SK-N-SH (cell line): ENCODE measurements around the gene PAPSS2. TPM values are rescaled to one million over a fixed set of nuclear protein-coding genes. Genes with fewer than 3 reads are reported as not detected.
A peak's percentile ranks its signal among the peaks of the same experiment; 100 is the strongest.

Experiments used
- CTCF ChIA-PET: fragments of 300-600, 350-600 bp; formaldehyde crosslinking; extraction: SDS; loops from one replicate; lab custom pipeline; 2021; lab: Yijun Ruan, JAX
- POLR2A ChIA-PET: fragments of 350-600 bp; sonication (Branson Sonifier 250); formaldehyde crosslinking; extraction: SDS; loops from one replicate; lab custom pipeline; 2020; ENCODE audit warnings: antibody characterized with exemption, inconsistent platforms; lab: Yijun Ruan, JAX
- DNase-seq: peaks from one replicate; pipeline ENCODE4 v3.0.0; 2012
- H2AFZ ChIP-seq: fragments of 200-600 bp; sonication (generic); 2 replicates; pipeline ENCODE4 v1.8.1; 2016; ENCODE audit warnings: antibody characterized with exemption, mild to moderate bottlenecking, low read depth
- H3F3A ChIP-seq: fragments of 200-600 bp; sonication (generic); replicated peaks from 2 replicates; pipeline ENCODE3; 2016; ENCODE audit warnings: antibody characterized with exemption, mild to moderate bottlenecking; ENCODE audit not compliant: insufficient read depth
- H3K27ac ChIP-seq, 2 experiments: fragments of 200-500 bp in 1 of 2; fragments of 200-600 bp in 1 of 2; sonication (Bioruptor generic) in 1 of 2; sonication (generic), shearing (Covaris generic) in 1 of 2; 2 replicates each; pipeline versions ENCODE4 v1.5.1 to v1.6.1; 2014 to 2016; ENCODE audit warnings: low read depth in 2 of 2, inconsistent platforms in 1 of 2, low read length in 1 of 2, mild to moderate bottlenecking in 1 of 2, mixed read lengths in 1 of 2
- H3K27me3 ChIP-seq: fragments of 200-600 bp; sonication (generic), shearing (Covaris generic); 2 replicates; pipeline ENCODE4 v1.6.1; 2016; ENCODE audit warnings: mixed run types; ENCODE audit not compliant: insufficient read depth
- H3K36me3 ChIP-seq, 2 experiments: fragments of 200-500 bp in 1 of 2; fragments of 200-600 bp in 1 of 2; sonication (Bioruptor generic) in 1 of 2; sonication (generic) in 1 of 2; replicated peaks in 1 of 2; 2 replicates each; pipeline versions ENCODE3 to v1.5.1; 2014 to 2016; ENCODE audit warnings: low read length in 1 of 2, mild to moderate bottlenecking in 1 of 2; ENCODE audit not compliant: insufficient read depth in 2 of 2, control insufficient read depth in 1 of 2
- H3K4me1 ChIP-seq, 2 experiments: fragments of 200-500 bp in 1 of 2; fragments of 200-600 bp in 1 of 2; sonication (Bioruptor generic) in 1 of 2; sonication (generic), shearing (Covaris generic) in 1 of 2; 2 replicates each; pipeline versions ENCODE4 v1.5.1 to v1.6.1; 2014 to 2016; ENCODE audit warnings: low read depth in 1 of 2, low read length in 1 of 2, mixed run types in 1 of 2; ENCODE audit not compliant: insufficient read depth in 2 of 2, control insufficient read depth in 1 of 2
- H3K4me2 ChIP-seq: fragments of 200-600 bp; sonication (generic), shearing (Covaris generic); 2 replicates; pipeline ENCODE4 v1.6.1; 2017; ENCODE audit warnings: mixed run types
- H3K4me3 ChIP-seq, 2 experiments: fragments of 200-500 bp in 1 of 2; fragments of 200-600 bp in 1 of 2; sonication (Bioruptor generic) in 1 of 2; sonication (generic), shearing (Covaris generic) in 1 of 2; 2 replicates each; pipeline versions ENCODE4 v1.5.1 to v1.8.1; 2014 to 2016; ENCODE audit warnings: low read depth in 2 of 2, inconsistent platforms in 1 of 2, low read length in 1 of 2, mild to moderate bottlenecking in 1 of 2, mixed read lengths in 1 of 2, moderate library complexity in 1 of 2
- H3K79me2 ChIP-seq: fragments of 200-600 bp; sonication (generic); 2 replicates; pipeline ENCODE4 v1.8.1; 2017; ENCODE audit warnings: mild to moderate bottlenecking; ENCODE audit not compliant: insufficient read depth
- H3K9ac ChIP-seq: fragments of 200-600 bp; sonication (generic); 2 replicates; pipeline ENCODE4 v1.6.1; 2017; ENCODE audit warnings: mixed run types
- H3K9me2 ChIP-seq: fragments of 200-600 bp; sonication (generic); 2 replicates; pipeline ENCODE4 v1.6.1; 2017; ENCODE audit warnings: mixed run types
- H3K9me3 ChIP-seq: fragments of 200-600 bp; sonication (generic); 2 replicates; pipeline ENCODE4 v1.6.1; 2017; ENCODE audit warnings: mixed run types, mild to moderate bottlenecking, moderate library complexity
- H4K20me1 ChIP-seq: fragments of 200-600 bp; sonication (generic); 2 replicates; pipeline ENCODE4 v1.6.1; 2017; ENCODE audit warnings: mild to moderate bottlenecking, mixed run types; ENCODE audit not compliant: insufficient read depth
- NFIC ChIP-seq: IDR thresholded peaks from 2 replicates; pipeline ENCODE4 v1.4.0; 2012; ENCODE audit warnings: borderline replicate concordance
- NRF1 ChIP-seq: IDR thresholded peaks from 2 replicates; pipeline ENCODE4 v1.6.1; 2012; ENCODE audit warnings: low read depth, mild to moderate bottlenecking, low read length
- PBX3 ChIP-seq: IDR thresholded peaks from 2 replicates; pipeline ENCODE4; 2012
- REST ChIP-seq: IDR thresholded peaks from 2 replicates; pipeline ENCODE4 v1.6.1; 2012; ENCODE audit warnings: mild to moderate bottlenecking, low read depth, low read length, moderate library complexity
- SMC3 ChIP-seq: IDR thresholded peaks from 2 replicates; pipeline ENCODE4 v1.6.1; 2012; ENCODE audit warnings: low read depth, low read length, improper control_type of control experiment
- TCF12 ChIP-seq: IDR thresholded peaks from 2 replicates; pipeline ENCODE4 v1.4.0; 2012
- YY1 ChIP-seq: IDR thresholded peaks from 2 replicates; pipeline ENCODE4 v1.4.0; 2012; ENCODE audit warnings: low read depth, mild to moderate bottlenecking
- WGBS: methylation state at CpG from one replicate; pipeline ENCODE4 v1.1.6; 2017; ENCODE audit warnings: low lambda C conversion rate; 5-methylcytosine and 5-hydroxymethylcytosine counted together
- polyA plus RNA-seq, 3 experiments: library from polyadenylated mRNA; depleted of rRNA; stranded (reverse); fragments of >200 nt; gene quantifications; 2 replicates each; pipeline ENCODE4 v1.2.3, GENCODE V29; 2012
- TF ChIP-seq, protein P1 (sequence below): fragments of 200-600 bp; sonication (generic); IDR thresholded peaks from 2 replicates; pipeline ENCODE4 v1.6.1; 2017; ENCODE audit warnings: antibody characterized with exemption, mild to moderate bottlenecking, moderate library complexity

PAPSS2 gene
- polyA plus RNA-seq, 1 of the 3 experiments (the other 2 are of a cell fraction): 50.0 TPM

GRCh38 chr10:87672551-87672950 is 12.9 kb downstream of the PAPSS2 start:
- H3K4me3 ChIP-seq: no peak overlapping the region
- no peak overlapping the region for H2AFZ ChIP-seq
- ChIA-PET CTCF (interaction anchor here (1.0 to 1.7 kb wide), 4 partner anchors 13 to 62 kb away, joined by 3 to 5 read pairs (median 4); no protein-coding TSS in a partner anchor), POLR2A (no interaction called here)
- no peak for DNase-seq
- peaks cover 84% of the 10 kb centered on the region for H3K79me2 ChIP-seq
- H3F3A ChIP-seq: peaks cover 42% of the 10 kb centered on the region
- H3K27ac ChIP-seq: peak overlapping the region in 1 of 2 experiments; percentile 29; a peak in 1 of 4 replicates
- 80% methylated on average over 3 of the region's 3 CpGs for WGBS
- H3K4me1 ChIP-seq: peaks cover 0 to 23% of the 10 kb centered on the region in 2 experiments; a peak in 2 of 4 replicates
- H3K36me3 ChIP-seq: peaks cover 0 to 3% of the 10 kb centered on the region in 2 experiments
- H3K27me3 ChIP-seq: no peaks in the 10 kb centered on the region
- no peak overlapping the region for H3K9ac ChIP-seq
- TF ChIP-seq YY1 (no peak), SMC3 (no peak), REST (no peak), NFIC (no peak)
- TF ChIP-seq, protein P1, sequence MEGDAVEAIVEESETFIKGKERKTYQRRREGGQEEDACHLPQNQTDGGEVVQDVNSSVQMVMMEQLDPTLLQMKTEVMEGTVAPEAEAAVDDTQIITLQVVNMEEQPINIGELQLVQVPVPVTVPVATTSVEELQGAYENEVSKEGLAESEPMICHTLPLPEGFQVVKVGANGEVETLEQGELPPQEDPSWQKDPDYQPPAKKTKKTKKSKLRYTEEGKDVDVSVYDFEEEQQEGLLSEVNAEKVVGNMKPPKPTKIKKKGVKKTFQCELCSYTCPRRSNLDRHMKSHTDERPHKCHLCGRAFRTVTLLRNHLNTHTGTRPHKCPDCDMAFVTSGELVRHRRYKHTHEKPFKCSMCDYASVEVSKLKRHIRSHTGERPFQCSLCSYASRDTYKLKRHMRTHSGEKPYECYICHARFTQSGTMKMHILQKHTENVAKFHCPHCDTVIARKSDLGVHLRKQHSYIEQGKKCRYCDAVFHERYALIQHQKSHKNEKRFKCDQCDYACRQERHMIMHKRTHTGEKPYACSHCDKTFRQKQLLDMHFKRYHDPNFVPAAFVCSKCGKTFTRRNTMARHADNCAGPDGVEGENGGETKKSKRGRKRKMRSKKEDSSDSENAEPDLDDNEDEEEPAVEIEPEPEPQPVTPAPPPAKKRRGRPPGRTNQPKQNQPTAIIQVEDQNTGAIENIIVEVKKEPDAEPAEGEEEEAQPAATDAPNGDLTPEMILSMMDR: no peak
- H3K9me3 ChIP-seq: no peaks in the 10 kb centered on the region
- no peaks in the 10 kb centered on the region for H3K9me2 ChIP-seq
- H4K20me1 ChIP-seq: no peaks in the 10 kb centered on the region
- H3K4me2 ChIP-seq: no peak overlapping the region

DNA sequence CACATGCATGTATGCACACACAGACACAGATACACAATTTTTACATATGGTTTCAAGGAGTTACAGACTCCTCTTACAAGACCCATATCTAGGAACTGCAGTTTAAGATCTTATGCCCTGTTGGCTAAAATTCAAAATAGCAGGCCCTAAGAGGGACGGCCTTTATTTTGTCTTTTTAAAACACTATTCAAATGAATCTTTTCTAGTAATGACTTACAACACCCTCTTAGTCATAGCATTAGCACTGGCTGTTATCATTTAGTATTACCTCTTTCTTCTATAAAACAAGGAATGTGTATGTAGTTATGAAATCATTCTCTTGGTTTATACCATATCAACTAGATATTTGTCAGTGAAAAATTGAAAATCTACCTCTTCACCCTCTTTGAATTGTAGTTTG is 15.3 kb downstream of the PAPSS2 start:
- Histone ChIP-seq H3K9me2 (no peaks in the 10 kb centered on the region), H3K9ac (peak overlapping the region; percentile 66; the same call in 1 of the 2 replicates), H3K4me2 (peak overlapping the region; percentile 69; the same call in 1 of the 2 replicates), H3K27ac (peak overlapping the region; percentile 12 to 96; a peak in 3 of 4 replicates), H3K79me2 (peaks cover 83% of the 10 kb centered on the region), H2AFZ (no peak overlapping the region), H3K9me3 (no peaks in the 10 kb centered on the region), H3F3A (peaks cover 40% of the 10 kb centered on the region), H4K20me1 (no peaks in the 10 kb centered on the region), H3K4me3 (no peak overlapping the region), H3K27me3 (no peaks in the 10 kb centered on the region), H3K4me1 (peaks cover 0 to 23% of the 10 kb centered on the region in 2 experiments; a peak in 2 of 4 replicates), H3K36me3 (no peaks in the 10 kb centered on the region)
- TF ChIP-seq TCF12: peak; percentile 30; the same call in 1 of the 2 replicates
- TF ChIP-seq NRF1: no peak
- peak; percentile 46; the same call in 1 of the 2 replicates for TF ChIP-seq PBX3
- CTCF ChIA-PET: no interaction called here
- 18% methylated on average over 1 of the region's 1 CpG for whole genome bisulfite sequencing
- DNase-seq: no peak
- POLR2A ChIA-PET: no interaction called here
